HK-2 (cell line): ENCODE results near the gene DPYD.
A peak's percentile ranks its signal among the peaks of the same experiment; 100 is the strongest.

Experiments used
- DNase-seq: peaks from one replicate; pipeline ENCODE4 v3.0.0-alpha.2; 2018; ENCODE audit not compliant: unreplicated experiment

Gene DPYD

GRCh38 chr1:97906567-97907241 is 14.1 kb downstream of the DPYD start:
- DNase-seq: peak; percentile 29

- no peak for DNase-seq
Observed at GRCh38 chr1:97905141-97905940, 15.5 kb downstream of the DPYD start.

GRCh38 chr1:97904534-97904933 is 16.3 kb downstream of the DPYD start:
- DNase-seq: no peak

- no peak for DNase-seq
Observed at GRCh38 chr1:97903626-97904025, 17.2 kb downstream of the DPYD start.

- no peak for DNase-seq
Observed at GRCh38 chr1:97902067-97902466, 18.8 kb downstream of the DPYD start.

GRCh38 chr1:97901017-97901658 is 19.7 kb downstream of the DPYD start:
- DNase-seq: no peak

- DNase-seq: no peak
Observed at GRCh38 chr1:97898948-97899347, 21.9 kb downstream of the DPYD start.

GRCh38 chr1:97895278-97895677 is 25.6 kb downstream of the DPYD start:
- no peak for DNase-seq

GRCh38 chr1:97893844-97894243 is 27.0 kb downstream of the DPYD start:
- no peak for DNase-seq

GRCh38 chr1:97886199-97886598 is 34.6 kb downstream of the DPYD start:
- no peak for DNase-seq

- no peak for DNase-seq
Observed at GRCh38 chr1:97883823-97884222, 37.0 kb downstream of the DPYD start.

GRCh38 chr1:97877307-97877706 is 43.5 kb downstream of the DPYD start:
- DNase-seq: no peak

- DNase-seq: no peak
Observed at GRCh38 chr1:97875996-97876395, 44.8 kb downstream of the DPYD start.

GRCh38 chr1:97870589-97870988 is 50.2 kb downstream of the DPYD start:
- no peak for DNase-seq

- no peak for DNase-seq
Observed at GRCh38 chr1:97869441-97869840, 51.4 kb downstream of the DPYD start.

- no peak for DNase-seq
Observed at GRCh38 chr1:97867127-97867526, 53.7 kb downstream of the DPYD start.

GRCh38 chr1:97864615-97865014 is 56.2 kb downstream of the DPYD start:
- no peak for DNase-seq

GRCh38 chr1:97853221-97853620 is 67.6 kb downstream of the DPYD start:
- DNase-seq: no peak

- no peak for DNase-seq
Observed at GRCh38 chr1:97849345-97850340, 71.2 kb downstream of the DPYD start.

GRCh38 chr1:97845805-97846204 is 75.0 kb downstream of the DPYD start:
- no peak for DNase-seq

- DNase-seq: no peak
Observed at GRCh38 chr1:97844552-97845089, 76.2 kb downstream of the DPYD start.
